NCI-H2196 (cell line): ENCODE data around the gene LRRC7.
"Not testable (repeated sequence)": the region's sequence is repeated elsewhere in the genome, so short reads cannot be mapped to it uniquely, and the experiment has no call there.

ENCODE experiments used
- DNase-seq: peaks from one replicate; lab custom pipeline; 2025; ENCODE audit not compliant: unreplicated experiment; lab: John Stamatoyannopoulos, UW

The LRRC7 gene

GRCh38 chr1:69693921-69694675, 126.4 kb downstream of the LRRC7 start:
- no peak for DNase-seq

GRCh38 chr1:69697340-69697739, 129.6 kb downstream of the LRRC7 start:
- DNase-seq, result no peak

- DNase-seq, result no peak
These were observed 133.0 kb downstream of the LRRC7 start for GRCh38 chr1:69700770-69701169.

- DNase-seq, result no peak
These were observed 134.4 kb downstream of the LRRC7 start for GRCh38 chr1:69702085-69702484.

GRCh38 chr1:69706473-69706872, 138.8 kb downstream of the LRRC7 start:
- DNase-seq, result no peak

- no peak for DNase-seq
These were observed 139.4 kb downstream of the LRRC7 start for GRCh38 chr1:69707103-69707502.

GRCh38 chr1:69710484-69711189, 142.9 kb downstream of the LRRC7 start:
- no peak for DNase-seq

GRCh38 chr1:69711190-69711930, 143.6 kb downstream of the LRRC7 start:
- no peak for DNase-seq

GRCh38 chr1:69717834-69718233, 150.1 kb downstream of the LRRC7 start:
- not testable (repeated sequence) for DNase-seq

- no peak for DNase-seq
These were observed 160.5 kb downstream of the LRRC7 start for GRCh38 chr1:69728206-69728605.

- DNase-seq, result no peak
These were observed 165.3 kb downstream of the LRRC7 start for GRCh38 chr1:69733061-69733460.

GRCh38 chr1:69737527-69738185, 169.9 kb downstream of the LRRC7 start:
- DNase-seq, result peak; percentile 80

GRCh38 chr1:69738458-69739250, 170.9 kb downstream of the LRRC7 start:
- DNase-seq, result no peak

- no peak for DNase-seq
These were observed 171.5 kb downstream of the LRRC7 start for GRCh38 chr1:69739251-69739605.

GRCh38 chr1:69743146-69743545, 175.4 kb downstream of the LRRC7 start:
- DNase-seq, result no peak

- DNase-seq, result no peak
These were observed 176.7 kb downstream of the LRRC7 start for GRCh38 chr1:69744381-69744780.

- DNase-seq, result no peak
These were observed 179.5 kb downstream of the LRRC7 start for GRCh38 chr1:69747207-69747606.

- DNase-seq, result no peak
These were observed 182.9 kb downstream of the LRRC7 start for GRCh38 chr1:69750638-69751037.

- DNase-seq, result no peak
These were observed 185.1 kb downstream of the LRRC7 start for GRCh38 chr1:69752831-69753230.

GRCh38 chr1:69754521-69754920, 186.8 kb downstream of the LRRC7 start:
- DNase-seq, result no peak

- DNase-seq, result no peak
These were observed 187.9 kb downstream of the LRRC7 start for GRCh38 chr1:69755647-69756046.
